Measurements from ENCODE around the gene FBLN1. TPM values are rescaled to one million over a fixed set of nuclear protein-coding genes. Genes with fewer than 3 reads are reported as not detected.

Gene FBLN1, protein sequence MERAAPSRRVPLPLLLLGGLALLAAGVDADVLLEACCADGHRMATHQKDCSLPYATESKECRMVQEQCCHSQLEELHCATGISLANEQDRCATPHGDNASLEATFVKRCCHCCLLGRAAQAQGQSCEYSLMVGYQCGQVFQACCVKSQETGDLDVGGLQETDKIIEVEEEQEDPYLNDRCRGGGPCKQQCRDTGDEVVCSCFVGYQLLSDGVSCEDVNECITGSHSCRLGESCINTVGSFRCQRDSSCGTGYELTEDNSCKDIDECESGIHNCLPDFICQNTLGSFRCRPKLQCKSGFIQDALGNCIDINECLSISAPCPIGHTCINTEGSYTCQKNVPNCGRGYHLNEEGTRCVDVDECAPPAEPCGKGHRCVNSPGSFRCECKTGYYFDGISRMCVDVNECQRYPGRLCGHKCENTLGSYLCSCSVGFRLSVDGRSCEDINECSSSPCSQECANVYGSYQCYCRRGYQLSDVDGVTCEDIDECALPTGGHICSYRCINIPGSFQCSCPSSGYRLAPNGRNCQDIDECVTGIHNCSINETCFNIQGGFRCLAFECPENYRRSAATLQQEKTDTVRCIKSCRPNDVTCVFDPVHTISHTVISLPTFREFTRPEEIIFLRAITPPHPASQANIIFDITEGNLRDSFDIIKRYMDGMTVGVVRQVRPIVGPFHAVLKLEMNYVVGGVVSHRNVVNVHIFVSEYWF
- 31.9 to 55.2 TPM (median 45.2 TPM) in 5 replicates for total RNA-seq (2022; extraction: Qiagen RNA extraction; ENCODE audit: low read depth)

DNA sequence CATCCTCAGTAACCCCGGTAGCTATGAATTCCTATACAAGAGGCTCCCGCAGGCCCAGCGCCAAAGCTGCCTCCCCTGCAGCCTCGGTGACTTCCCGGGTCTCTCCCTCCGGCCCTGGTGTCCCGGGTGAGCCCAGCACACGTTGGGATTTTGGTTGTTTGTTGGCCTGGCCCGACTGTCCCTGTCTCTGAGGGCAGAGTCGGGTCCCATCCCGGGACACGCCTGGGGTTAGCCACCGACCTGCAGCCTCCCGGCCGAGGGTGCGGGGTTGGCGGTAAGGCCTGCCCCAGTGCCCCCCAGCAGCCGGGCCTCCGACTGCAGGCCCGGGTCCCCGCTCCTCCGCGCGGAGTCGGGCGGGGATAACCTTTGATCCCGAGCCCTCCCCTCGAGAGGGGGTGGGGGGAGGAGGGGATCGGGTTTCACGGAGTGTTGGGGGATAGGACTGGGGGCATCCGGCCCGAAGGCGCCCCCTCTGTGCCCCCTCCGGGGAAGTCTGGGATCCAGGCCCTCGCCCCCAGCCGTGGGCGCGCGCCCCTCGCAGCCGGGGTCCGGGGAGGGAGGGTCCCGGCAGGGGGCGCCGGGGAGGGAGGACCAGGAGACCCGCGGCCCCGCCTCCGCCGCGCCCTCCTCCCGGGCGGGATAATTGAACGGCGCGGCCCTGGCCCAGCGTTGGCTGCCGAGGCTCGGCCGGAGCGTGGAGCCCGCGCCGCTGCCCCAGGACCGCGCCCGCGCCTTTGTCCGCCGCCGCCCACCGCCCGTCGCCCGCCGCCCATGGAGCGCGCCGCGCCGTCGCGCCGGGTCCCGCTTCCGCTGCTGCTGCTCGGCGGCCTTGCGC is at the start of gene FBLN1:
TSS of gene FBLN1 (plus strand) at position 669 of the 835 bp plus-strand sequence. CDS start at position 772, 103 bp downstream.

Other genes starting within 250 kb of the FBLN1 start
- gene UPK3A, start 217.9 kb upstream of the FBLN1 start, total RNA-seq (2022; extraction: Qiagen RNA extraction; ENCODE audit: low read depth), result not detected in 5 replicates
- gene FAM118A, start 192.9 kb upstream of the FBLN1 start, total RNA-seq (2022; extraction: Qiagen RNA extraction; ENCODE audit: low read depth), result 9.4 to 10.8 TPM (median 10.4 TPM) in 5 replicates
- gene SMC1B, start 89.3 kb upstream of the FBLN1 start, total RNA-seq (2022; extraction: Qiagen RNA extraction; ENCODE audit: low read depth), result 0.05 TPM in 1 of 5 replicates, not detected in the others
- gene RIBC2, start 89.2 kb upstream of the FBLN1 start, total RNA-seq (2022; extraction: Qiagen RNA extraction; ENCODE audit: low read depth), result 2.6 to 3.2 TPM (median 2.8 TPM) in 5 replicates
- gene ATXN10, start 169.0 kb downstream of the FBLN1 start, total RNA-seq (2022; extraction: Qiagen RNA extraction; ENCODE audit: low read depth), result 106 to 132 TPM (median 115 TPM) in 5 replicates

Measured in A549 treated with RU486 at 1 μM for 4 hours (cell line).